GM12878 (cell line): ENCODE measurements around the gene RDH12. TPM values are rescaled to one million over a fixed set of nuclear protein-coding genes. Genes with fewer than 3 reads are reported as not detected.

Experiments
- ATAC-seq: fragments of 200-7000 bp; cut with Tn5 transposase; 3 replicates; pipeline ENCODE4 v1.9.1; 2020; ENCODE audit warnings: mild to moderate bottlenecking, moderate library complexity
- BruUV-seq: library from RNA; stranded (reverse); fragments of 400-500 nt; replicated peaks from 2 replicates; lab custom pipeline; 2021; lab: Mats Ljungman, UMichigan
- CTCF ChIA-PET: fragments of 300-600 bp; sonication (Branson Sonifier 250); formaldehyde crosslinking; extraction: SDS; loops from one replicate; lab custom pipeline; 2021; ENCODE audit warnings: inconsistent platforms; lab: Yijun Ruan, JAX
- POLR2A ChIA-PET: fragments of 350-600 bp; formaldehyde crosslinking; extraction: SDS; loops from one replicate; lab custom pipeline; 2021; ENCODE audit warnings: inconsistent platforms; lab: Charles Lee
- RAD21 ChIA-PET: fragments of 300-600 bp; sonication (Branson Sonifier 250); formaldehyde crosslinking; loops from one replicate; lab custom pipeline; 2023; ENCODE audit warnings: antibody characterized with exemption; ENCODE audit not compliant: unreplicated experiment; lab: Charles Lee
- SMC1A ChIA-PET: fragments of 300-600 bp; sonication (Branson Sonifier 250); formaldehyde crosslinking; loops from one replicate; lab custom pipeline; 2023; ENCODE audit not compliant: unreplicated experiment, uncharacterized antibody; lab: Charles Lee
- DNase-seq: peaks from one replicate; pipeline ENCODE4 v3.0.0-alpha.2; 2011; ENCODE audit warnings: low read depth, low spot score
- FAIRE-seq: peaks from 3 replicates; lab custom pipeline; 2011; peaks lifted over from hg19 to GRCh38; lab: Jason Lieb, UNC
- H2AFZ ChIP-seq: 2 replicates; pipeline ENCODE4 v1.6.0; 2011; ENCODE audit warnings: low read depth, low read length, control low read depth; ENCODE audit not compliant: control insufficient read depth
- H3K27ac ChIP-seq: 2 replicates; pipeline ENCODE4 v1.5.1; 2011; ENCODE audit warnings: control low read depth; ENCODE audit not compliant: control insufficient read depth, insufficient read depth
- H3K27me3 ChIP-seq, 2 experiments: replicated peaks in 1 of 2; 2 replicates each; pipeline versions ENCODE4 v1.6.0 to v1.6.1; 2011; ENCODE audit warnings: low read length in 1 of 2; ENCODE audit not compliant: control insufficient read depth in 2 of 2, insufficient read depth in 2 of 2
- H3K36me3 ChIP-seq, 2 experiments: 2 replicates each; pipeline ENCODE4 v1.5.1; 2011; ENCODE audit warnings: low read length in 1 of 2; ENCODE audit not compliant: control insufficient read depth in 2 of 2, insufficient read depth in 2 of 2
- H3K4me1 ChIP-seq: 2 replicates; pipeline ENCODE4 v1.6.1; 2011; ENCODE audit warnings: mild to moderate bottlenecking, low read length, moderate library complexity, mixed read lengths; ENCODE audit not compliant: control insufficient read depth, insufficient read depth
- H3K4me2 ChIP-seq: 2 replicates; pipeline ENCODE4 v1.6.0; 2011; ENCODE audit warnings: control low read depth; ENCODE audit not compliant: control insufficient read depth, insufficient read depth
- H3K4me3 ChIP-seq: fragments of 200-600 bp; sonication (generic); 2 replicates; pipeline ENCODE4 v1.5.1; 2016
- H3K79me2 ChIP-seq: 2 replicates; pipeline ENCODE4 v1.6.0; 2011; ENCODE audit warnings: low read length; ENCODE audit not compliant: control insufficient read depth, insufficient read depth
- H3K9ac ChIP-seq: 2 replicates; pipeline ENCODE4 v1.8.0; 2011; ENCODE audit warnings: low read length, control low read depth, mixed read lengths; ENCODE audit not compliant: control insufficient read depth, insufficient read depth
- H3K9me3 ChIP-seq: replicated peaks from 3 replicates; pipeline ENCODE4 v1.5.1; 2011; ENCODE audit warnings: mild to moderate bottlenecking, low read length; ENCODE audit not compliant: control insufficient read depth, insufficient read depth
- H4K20me1 ChIP-seq: 2 replicates; pipeline ENCODE4 v1.6.0; 2011; ENCODE audit not compliant: control insufficient read depth, insufficient read depth
- ETV6 ChIP-seq, 2 experiments: fragments of 450-650 bp in 1 of 2; IDR thresholded peaks in 1 of 2; conservative IDR thresholded peaks in 1 of 2; 2 replicates each; pipeline ENCODE4 v1.6.1; 2014; ENCODE audit warnings: antibody characterized with exemption in 1 of 2, borderline replicate concordance in 1 of 2, low read depth in 1 of 2, mild to moderate bottlenecking in 1 of 2, moderate library complexity in 1 of 2
- MTA2 ChIP-seq: fragments of 450-650 bp; IDR thresholded peaks from 2 replicates; pipeline ENCODE4 v1.6.1; 2016; ENCODE audit warnings: low read depth, mild to moderate bottlenecking, moderate library complexity
- PAX8 ChIP-seq: fragments of 450-650 bp; IDR thresholded peaks from 2 replicates; pipeline ENCODE4 v1.6.1; 2017; ENCODE audit warnings: mild to moderate bottlenecking, moderate library complexity
- RELB ChIP-seq: fragments of 450-650 bp; IDR thresholded peaks from 2 replicates; pipeline ENCODE4 v1.6.1; 2017; ENCODE audit warnings: low read depth, mild to moderate bottlenecking, moderate library complexity
- RFX5 ChIP-seq: IDR thresholded peaks from 2 replicates; pipeline ENCODE4 v1.6.1; 2011; ENCODE audit warnings: low read depth, low read length, improper control_type of control experiment
- SPI1 ChIP-seq: IDR thresholded peaks from 2 replicates; pipeline ENCODE4 v1.6.1; 2011; ENCODE audit warnings: low read depth, mild to moderate bottlenecking, low read length, moderate library complexity, borderline replicate concordance; ENCODE audit not compliant: insufficient read depth
- SRF ChIP-seq, 2 experiments: IDR thresholded peaks; 2 replicates each; pipeline ENCODE4 v1.6.1; 2011; ENCODE audit warnings: low read depth in 2 of 2, low read length in 2 of 2, mild to moderate bottlenecking in 1 of 2, moderate library complexity in 1 of 2
- USF2 ChIP-seq: IDR thresholded peaks from 2 replicates; pipeline ENCODE4 v1.6.1; 2011; ENCODE audit warnings: low read depth, low read length, improper control_type of control experiment, borderline replicate concordance
- ZNF24 ChIP-seq: fragments of 450-650 bp; IDR thresholded peaks from 2 replicates; pipeline ENCODE4 v1.6.1; 2017; ENCODE audit warnings: antibody characterized with exemption, mild to moderate bottlenecking
- WGBS: methylation state at CpG from one replicate; pipeline ENCODE4 v1.1.6; 2016; ENCODE audit warnings: low lambda C conversion rate; ENCODE audit not compliant: insufficient replicate concordance, insufficient coverage; ENCODE audit errors: missing lambda C conversion rate; 5-methylcytosine and 5-hydroxymethylcytosine counted together
- in situ Hi-C: fragments of 300-500 bp; cut with MboI; formaldehyde crosslinking; loops from 9 replicates; pipeline ENCODE4 v1.14.3; 2018; ENCODE audit warnings: mixed read lengths
- intact Hi-C: fragments of 100-400 bp; cut with micrococcal nuclease; formaldehyde crosslinking; loops from one replicate; pipeline ENCODE4 v1.14.2; 2022; ENCODE audit not compliant: unreplicated experiment
- polyA plus RNA-seq, 11 experiments: library from polyadenylated mRNA; depleted of rRNA in 4 of 11; unstranded in 6 of 11; stranded (reverse) in 5 of 11; fragments of >200 nt; fragmentation: Nextera tagmentation in 4 of 11; fragmentation: Illumina TruSeq in 1 of 11; extraction: Ambion mirVana in 4 of 11; extraction: Trizol in 1 of 11; gene quantifications; 1 replicate in 1 of 11; 2 replicates in 10 of 11; pipeline versions ENCODE4 v1.2.1 to v1.2.3, GENCODE V29; 2011 to 2016; ENCODE audit warnings: inconsistent platforms in 2 of 11, missing spikeins in 2 of 11, low read depth in 1 of 11
- total RNA-seq, 4 experiments: library from RNA; depleted of rRNA in 3 of 4; stranded (reverse); fragments of >200 nt in 3 of 4; fragmentation: Illumina TruSeq in 1 of 4; extraction: Trizol in 1 of 4; gene quantifications; 2 replicates each; pipeline versions ENCODE4 v1.2.1 to v1.2.3, GENCODE V29; 2013 to 2021

Gene RDH12
- total and polyA plus RNA-seq, 10 of the 15 experiments (the other 5 are each of a cell fraction or from before 2014, with no cell fraction given) = not detected

GRCh38 chr14:67759916-67760315, 58.2 kb downstream of the RDH12 start:
- POLR2A ChIA-PET = no interaction called here
- CTCF ChIA-PET = interaction anchor here (0.7 to 1.2 kb wide), 3 partner anchors 14 to 1699 kb away, joined by 3 to 6 read pairs (median 3); no protein-coding TSS in a partner anchor

More at GRCh38 chr14:67759916-67760315, 58.2 kb downstream of the RDH12 start:
- Histone ChIP-seq H3K36me3 (peaks cover 8 to 18% of the 10 kb centered on the region in 2 experiments; a peak in 3 of 4 replicates), H3K4me3 (no peak overlapping the region), H4K20me1 (no peaks in the 10 kb centered on the region; the same call in 1 of the 2 replicates), H3K9ac (no peak overlapping the region), H2AFZ (no peak overlapping the region), H3K4me1 (no peaks in the 10 kb centered on the region), H3K9me3 (no peaks in the 10 kb centered on the region), H3K27me3 (no peaks in the 10 kb centered on the region), H3K79me2 (no peaks in the 10 kb centered on the region), H3K4me2 (no peak overlapping the region), H3K27ac (no peak overlapping the region)
- FAIRE-seq (no peak), ATAC-seq (no peak), DNase-seq (no peak)
- in situ Hi-C loops (no loop called here), intact Hi-C loops (no loop called here)
- SMC1A ChIA-PET = interaction anchor here (0.8 kb wide), 1 partner anchor 17 kb away, joined by 3 read pairs; no protein-coding TSS in a partner anchor
- TF ChIP-seq ZNF24 (no peak), USF2 (no peak), SPI1 (no peak), MTA2 (no peak), PAX8 (no peak), RFX5 (no peak), ETV6 (conservative IDR thresholded peaks at IDR 0.05 in 1 of 2, IDR thresholded peaks at IDR 0.05 in 1 of 2; ENCODE audit: borderline replicate concordance in 1 of 2, low read depth in 1 of 2) (no peak), SRF (IDR thresholded peaks at IDR 0.05; ENCODE audit: low read depth in 2 of 2, low read length in 2 of 2) (no peak), RELB (no peak)
- RAD21 ChIA-PET = no interaction called here
- 78% methylated on average over 2 of the region's 2 CpGs for WGBS
- no TSS peak for BruUV-seq
